Stomach (tissue), 9 donors: Measurements from ENCODE around the gene GLB1L3. TPM values are rescaled to one million over a fixed set of nuclear protein-coding genes. Genes with fewer than 3 reads are reported as not detected.

ENCODE experiments used
- DNase-seq, 2 donors: peaks; one replicate each; pipeline versions ENCODE4 v3.0.0 to v3.0.0-alpha.2; 2013 to 2019
- H3K27ac ChIP-seq, 5 donors: fragments of 200-600 bp in 4 of 5; sonication (generic) in 4 of 5; one replicate each; pipeline ENCODE4 v1.5.1; 2013 to 2019; ENCODE audit warnings: mild to moderate bottlenecking in 1 of 5, moderate library complexity in 1 of 5
- H3K27me3 ChIP-seq, 3 donors: fragments of 200-600 bp; sonication (generic); one replicate each; pipeline ENCODE4 v1.5.1; 2017 to 2019; ENCODE audit warnings: mixed run types in 1 of 3
- H3K36me3 ChIP-seq, 4 donors: fragments of 200-600 bp; sonication (generic); 1 replicate in 3 of 4; 2 replicates in 1 of 4; pipeline ENCODE4 v1.5.1; 2016 to 2019
- H3K4me1 ChIP-seq, 4 donors: fragments of 200-600 bp; sonication (generic); one replicate each; pipeline ENCODE4 v1.5.1; 2016 to 2019
- H3K4me3 ChIP-seq, 4 donors: fragments of 200-600 bp; sonication (generic) in 3 of 4; one replicate each; pipeline ENCODE4 v1.5.1; 2016 to 2019; ENCODE audit warnings: mild to moderate bottlenecking in 1 of 4
- H3K9me3 ChIP-seq, 4 donors: fragments of 200-600 bp; sonication (generic); one replicate each; pipeline ENCODE4 v1.5.1; 2016 to 2019
- EP300 ChIP-seq: sonication (generic); formaldehyde crosslinking; IDR thresholded peaks from one replicate; pipeline ENCODE4 v1.6.1; 2017; ENCODE audit warnings: antibody characterized with exemption
- POLR2A ChIP-seq, 4 donors: fragments of 450-650 bp; IDR thresholded peaks; one replicate each; pipeline ENCODE4 v1.6.1; 2016; ENCODE audit warnings: antibody characterized with exemption in 4 of 4, control low read depth in 2 of 4, mild to moderate bottlenecking in 1 of 4, moderate library complexity in 1 of 4
- POLR2AphosphoS5 ChIP-seq, 3 donors: sonication (generic); formaldehyde crosslinking; IDR thresholded peaks; one replicate each; pipeline ENCODE4 v1.6.1; 2016; ENCODE audit warnings: antibody characterized with exemption in 3 of 3
- WGBS, 5 donors: extraction: QIAGEN DNeasy Blood & Tissue Kit in 3 of 5; methylation state at CpG; one replicate each; pipeline versions ENCODE4 v1.1.5 to v1.1.7; 2013 to 2018; 5-methylcytosine and 5-hydroxymethylcytosine counted together
- intact Hi-C: fragments of 100-400 bp; cut with DNase I; formaldehyde crosslinking; loops from one replicate; pipeline ENCODE4 v1.15.1; 2023; ENCODE audit warnings: low total_unique reads
- polyA plus RNA-seq, 3 donors: library from polyadenylated mRNA; stranded (reverse); fragments of 200-250 nt; gene quantifications; one replicate each; pipeline ENCODE4 v1.2.3, GENCODE V29; 2013
- total RNA-seq, 5 donors: library from RNA; depleted of rRNA; stranded (reverse); fragments of >200 nt; gene quantifications; one replicate each; pipeline versions ENCODE4 v1.1.0 to v1.2.3, GENCODE V29; 2014 to 2016
- TF ChIP-seq, protein P1 (sequence below), 7 experiments: fragments of 450-650 bp in 4 of 7; fragments of 200-600 bp in 3 of 7; sonication (generic) in 3 of 7; IDR thresholded peaks; one replicate each; pipeline ENCODE4 v1.5.1; 2016 to 2019; ENCODE audit warnings: antibody characterized with exemption in 7 of 7, control low read depth in 2 of 7, mild to moderate bottlenecking in 1 of 7
- donor health status: healthy with polysubstance abuse.
- donor health status: Bipolar disorder and iron deficiency.
- donor health status: healthy.

Gene GLB1L3
- total and polyA plus RNA-seq, 8 donors, result 0.08 TPM; not detected in 7

GRCh38 chr11:134346101-134346975, 70.2 kb downstream of the GLB1L3 start:
- Histone ChIP-seq H3K4me3 (no peak overlapping the region), H3K36me3 (no peaks in the 10 kb centered on the region), H3K27me3 (no peaks in the 10 kb centered on the region), H3K9me3 (no peaks in the 10 kb centered on the region), H3K4me1 (no peaks in the 10 kb centered on the region), H3K27ac (no peak overlapping the region)
- no peak for DNase-seq
- 74 to 88% (median 84%) methylated on average over 18 to 22 of the region's 22 CpGs for WGBS, 5 donors
- intact Hi-C loops, result no loop called here
- TF ChIP-seq, protein P1, sequence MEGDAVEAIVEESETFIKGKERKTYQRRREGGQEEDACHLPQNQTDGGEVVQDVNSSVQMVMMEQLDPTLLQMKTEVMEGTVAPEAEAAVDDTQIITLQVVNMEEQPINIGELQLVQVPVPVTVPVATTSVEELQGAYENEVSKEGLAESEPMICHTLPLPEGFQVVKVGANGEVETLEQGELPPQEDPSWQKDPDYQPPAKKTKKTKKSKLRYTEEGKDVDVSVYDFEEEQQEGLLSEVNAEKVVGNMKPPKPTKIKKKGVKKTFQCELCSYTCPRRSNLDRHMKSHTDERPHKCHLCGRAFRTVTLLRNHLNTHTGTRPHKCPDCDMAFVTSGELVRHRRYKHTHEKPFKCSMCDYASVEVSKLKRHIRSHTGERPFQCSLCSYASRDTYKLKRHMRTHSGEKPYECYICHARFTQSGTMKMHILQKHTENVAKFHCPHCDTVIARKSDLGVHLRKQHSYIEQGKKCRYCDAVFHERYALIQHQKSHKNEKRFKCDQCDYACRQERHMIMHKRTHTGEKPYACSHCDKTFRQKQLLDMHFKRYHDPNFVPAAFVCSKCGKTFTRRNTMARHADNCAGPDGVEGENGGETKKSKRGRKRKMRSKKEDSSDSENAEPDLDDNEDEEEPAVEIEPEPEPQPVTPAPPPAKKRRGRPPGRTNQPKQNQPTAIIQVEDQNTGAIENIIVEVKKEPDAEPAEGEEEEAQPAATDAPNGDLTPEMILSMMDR (IDR thresholded peaks at IDR 0.05), result no peak
- TF ChIP-seq EP300 (no peak), POLR2A (IDR thresholded peaks at IDR 0.05) (no peak), POLR2AphosphoS5 (IDR thresholded peaks at IDR 0.05) (no peak)

- DNase-seq, result no peak
- TF ChIP-seq, protein P1 (IDR thresholded peaks at IDR 0.05), result no peak
- TF ChIP-seq POLR2AphosphoS5 (IDR thresholded peaks at IDR 0.05), result no peak
- TF ChIP-seq POLR2A (IDR thresholded peaks at IDR 0.05), result no peak
- TF ChIP-seq EP300, result no peak
- no peaks in the 10 kb centered on the region for H3K27me3 ChIP-seq
- H3K9me3 ChIP-seq, result no peaks in the 10 kb centered on the region
- WGBS, 5 donors, result 79 to 89% (median 81%) methylated on average over 5 of the region's 5 CpGs
- no peak overlapping the region for H3K27ac ChIP-seq
- H3K4me3 ChIP-seq, result no peak overlapping the region
- no peaks in the 10 kb centered on the region for H3K4me1 ChIP-seq
- H3K36me3 ChIP-seq, result no peaks in the 10 kb centered on the region
- intact Hi-C loops, result no loop called here
Measured at GRCh38 chr11:134346976-134347350, 70.8 kb downstream of the GLB1L3 start.

DNA sequence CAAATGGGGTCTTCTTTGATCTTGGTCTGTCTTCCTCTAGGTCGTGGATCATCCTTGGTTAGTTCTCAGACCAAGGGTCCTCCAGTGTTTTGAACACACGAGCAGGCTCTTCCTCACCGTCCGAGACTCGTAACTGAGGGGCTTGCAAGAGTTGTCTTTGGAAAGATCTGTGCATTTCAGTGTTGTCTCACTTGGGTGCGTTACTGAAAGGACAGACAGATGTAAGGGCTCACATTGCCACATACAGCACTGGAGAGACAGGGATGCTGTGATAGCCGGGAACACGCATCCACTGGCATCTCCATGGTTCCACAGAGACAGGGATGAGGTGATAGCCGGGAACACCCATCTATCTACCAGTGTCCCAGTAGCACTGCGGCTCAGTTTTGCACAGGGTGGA, 71.3 kb downstream of the GLB1L3 start:
- WGBS, 5 donors, result 86 to 94% (median 88%) methylated on average over 10 of the region's 10 CpGs
- no peaks in the 10 kb centered on the region for H3K36me3 ChIP-seq
- H3K4me3 ChIP-seq, result no peak overlapping the region
- no peak for DNase-seq
- intact Hi-C loops, result no loop called here
- H3K4me1 ChIP-seq, result no peaks in the 10 kb centered on the region
- no peak overlapping the region for H3K27ac ChIP-seq
- no peaks in the 10 kb centered on the region for H3K9me3 ChIP-seq
- TF ChIP-seq, protein P1 (IDR thresholded peaks at IDR 0.05), result no peak
- TF ChIP-seq POLR2A (IDR thresholded peaks at IDR 0.05), result no peak
- no peak for TF ChIP-seq EP300
- no peak for TF ChIP-seq POLR2AphosphoS5 (IDR thresholded peaks at IDR 0.05)
- no peaks in the 10 kb centered on the region for H3K27me3 ChIP-seq

- no peak overlapping the region for H3K27ac ChIP-seq
- TF ChIP-seq EP300, result no peak
- TF ChIP-seq POLR2AphosphoS5 (IDR thresholded peaks at IDR 0.05), result no peak
- no peak for TF ChIP-seq POLR2A (IDR thresholded peaks at IDR 0.05)
- TF ChIP-seq, protein P1 (IDR thresholded peaks at IDR 0.05), result no peak
- intact Hi-C loops, result no loop called here
- 60 to 72% (median 68%) methylated on average over 6 of the region's 6 CpGs for WGBS, 5 donors
- H3K4me3 ChIP-seq, result no peak overlapping the region
- H3K9me3 ChIP-seq, result no peaks in the 10 kb centered on the region
- no peaks in the 10 kb centered on the region for H3K4me1 ChIP-seq
- H3K27me3 ChIP-seq, result no peaks in the 10 kb centered on the region
- DNase-seq, result no peak
- H3K36me3 ChIP-seq, result no peaks in the 10 kb centered on the region
Measured at GRCh38 chr11:134349109-134349801, 73.1 kb downstream of the GLB1L3 start.
